HG03103 (cell line): ENCODE results near the gene ADD3.
A peak's percentile ranks its signal among the peaks of the same experiment; 100 is the strongest.
"Not testable (repeated sequence)": the region's sequence is repeated elsewhere in the genome, so short reads cannot be mapped to it uniquely, and the experiment has no call there.

ENCODE experiments used
- ATAC-seq: cut with Tn5 transposase; IDR thresholded peaks from one replicate; pipeline ENCODE4 v1.9.1; 2021; ENCODE audit warnings: low read depth; ENCODE audit not compliant: unreplicated experiment

ADD3 gene

DNA sequence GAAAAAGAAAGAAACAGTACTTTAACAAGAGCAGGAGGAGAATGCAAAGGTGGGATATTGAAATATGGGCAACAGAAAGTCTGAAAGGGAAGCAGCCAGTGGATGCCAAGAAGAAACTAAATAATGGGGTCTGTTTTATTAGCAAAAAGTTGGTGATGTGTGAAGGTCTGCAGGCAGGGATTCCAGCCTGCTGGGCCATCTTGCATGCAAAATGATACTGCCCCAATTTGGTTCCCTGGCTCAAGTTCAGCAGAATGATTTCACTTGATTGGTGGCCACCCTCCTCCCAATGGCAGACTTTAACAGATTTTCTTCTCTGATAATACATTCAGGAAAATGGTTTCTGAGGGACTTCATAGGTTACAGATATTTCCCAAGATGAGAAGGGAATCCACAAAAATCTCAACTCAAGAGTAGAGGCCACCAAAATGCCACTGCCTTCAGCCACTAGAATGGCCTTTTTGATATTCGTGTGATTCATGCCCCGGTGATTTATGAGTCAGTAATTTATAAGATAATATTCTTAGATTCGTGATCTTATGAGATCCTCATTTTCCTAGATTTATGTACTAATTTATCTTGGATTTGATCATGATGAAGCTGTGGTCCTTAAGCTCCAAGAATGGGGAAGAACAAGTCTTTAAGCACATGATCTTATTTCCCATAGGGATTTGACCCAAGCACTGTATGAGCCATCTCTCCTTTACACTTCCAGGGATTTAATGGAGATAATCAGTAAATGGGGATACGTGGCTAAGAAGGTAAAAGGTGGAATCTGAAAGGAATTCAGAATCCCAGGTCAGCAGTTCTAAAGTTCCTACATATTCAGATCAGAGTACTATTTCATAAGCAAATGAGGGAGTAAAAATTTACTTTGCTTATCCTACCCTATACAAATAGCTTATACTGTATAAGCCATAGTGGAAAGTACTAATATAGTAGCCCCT, 32.3 kb upstream of the ADD3 start:
- no peak for ATAC-seq

DNA sequence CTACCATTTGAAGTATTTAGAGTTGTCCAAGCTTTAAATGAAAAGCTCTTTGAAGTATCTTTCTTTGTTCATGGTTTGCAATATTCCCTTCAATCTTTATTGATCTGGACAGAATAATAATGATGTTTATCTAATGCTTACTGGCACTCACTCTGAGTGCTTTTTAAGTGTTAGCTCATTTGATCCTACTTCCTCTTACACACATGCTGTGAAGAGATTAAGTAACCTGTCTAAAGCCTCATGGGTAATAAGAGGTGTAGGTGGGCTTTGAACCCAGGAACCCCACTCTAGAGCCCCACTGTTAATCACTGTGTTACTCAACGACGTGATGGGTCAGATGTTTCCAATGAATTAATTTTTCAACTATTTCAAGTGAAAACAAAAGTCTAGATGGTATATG, 31.1 kb upstream of the ADD3 start:
- ATAC-seq, result no peak

DNA sequence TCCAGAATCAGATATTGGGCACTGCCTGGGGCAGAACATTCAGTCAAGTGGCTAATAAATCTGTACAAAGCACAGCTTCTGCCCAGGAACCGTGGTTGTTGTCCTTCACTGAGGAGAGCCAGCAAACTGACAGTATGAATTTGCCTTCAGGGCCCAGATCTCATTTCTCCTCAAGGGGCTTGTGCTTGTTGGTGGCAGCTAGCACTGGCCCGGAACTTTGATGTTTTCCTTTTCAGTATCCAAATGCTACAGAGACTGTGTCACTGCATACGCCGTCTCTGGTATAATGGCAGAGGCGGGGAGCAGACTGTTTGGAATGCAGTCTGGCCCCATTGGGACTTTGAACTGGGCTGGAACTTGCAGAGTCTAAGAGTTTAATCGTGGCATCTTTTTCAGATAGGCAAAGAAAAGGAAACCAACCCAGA, 30.4 kb upstream of the ADD3 start:
- ATAC-seq, result no peak

GRCh38 chr10:109978481-109978880, 29.3 kb upstream of the ADD3 start:
- no peak for ATAC-seq

- no peak for ATAC-seq
Observed at GRCh38 chr10:109979215-109979614, 28.6 kb upstream of the ADD3 start.

- no peak for ATAC-seq
Observed at GRCh38 chr10:109981650-109982049, 26.1 kb upstream of the ADD3 start.

GRCh38 chr10:109982123-109982522, 25.7 kb upstream of the ADD3 start:
- ATAC-seq, result no peak

GRCh38 chr10:109982812-109983211, 25.0 kb upstream of the ADD3 start:
- ATAC-seq, result no peak

- ATAC-seq, result no peak
Observed at GRCh38 chr10:109984013-109984412, 23.8 kb upstream of the ADD3 start.

GRCh38 chr10:109985768-109986167, 22.0 kb upstream of the ADD3 start:
- not testable (repeated sequence) for ATAC-seq

DNA sequence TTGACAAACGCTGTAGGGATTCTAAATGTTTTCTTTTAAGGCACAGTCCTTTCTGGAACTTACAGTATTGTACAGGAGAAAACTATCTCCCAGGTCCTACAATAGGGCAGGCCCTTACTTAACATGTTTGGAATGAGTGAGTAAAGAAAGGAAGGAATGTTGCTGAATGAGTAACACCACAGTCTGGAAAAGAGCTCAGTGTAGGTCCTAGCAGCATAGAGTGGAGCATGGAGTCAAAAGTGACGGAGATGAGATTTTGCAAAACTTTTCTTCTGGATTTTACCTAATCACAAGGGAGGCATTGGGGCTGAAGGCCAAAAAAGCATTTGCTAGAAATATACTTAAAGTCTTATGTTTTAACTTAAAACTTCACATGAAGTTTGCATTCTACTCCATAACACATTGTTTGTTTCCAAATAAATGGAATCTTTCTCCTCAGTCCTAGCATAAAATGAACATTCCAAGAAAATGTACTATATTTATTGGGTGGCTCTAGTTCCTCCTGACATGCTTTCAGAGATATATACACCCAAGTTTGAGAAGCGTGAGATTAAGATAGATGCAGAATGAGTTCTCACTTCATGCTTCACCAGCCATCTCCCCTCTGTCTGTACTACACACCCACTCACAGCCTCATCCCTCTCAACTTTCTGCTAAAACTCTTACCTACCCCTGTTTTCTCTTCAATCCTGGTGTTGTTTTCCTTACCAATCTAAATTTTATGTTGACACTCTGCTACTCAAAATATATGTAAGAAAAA, 20.2 kb upstream of the ADD3 start:
- no peak for ATAC-seq

DNA sequence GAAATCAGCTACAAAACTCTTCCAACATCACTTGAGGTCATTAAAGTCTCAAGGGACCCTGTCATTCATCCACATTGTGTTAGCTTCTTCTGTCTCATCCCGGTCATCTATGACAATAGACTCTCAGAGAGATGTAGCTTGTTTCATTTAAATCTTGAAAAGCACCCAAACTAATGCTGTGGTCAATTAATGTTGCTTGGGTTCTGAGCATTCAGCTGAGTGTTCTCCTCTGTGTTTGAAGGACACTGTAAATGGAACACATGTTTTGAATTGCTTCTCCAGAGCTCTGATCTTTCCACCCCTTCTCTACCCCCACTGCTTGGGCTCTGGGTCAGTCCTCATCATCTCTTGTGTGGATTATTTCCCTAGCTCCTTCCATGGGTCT, 19.6 kb upstream of the ADD3 start:
- ATAC-seq, result no peak

DNA sequence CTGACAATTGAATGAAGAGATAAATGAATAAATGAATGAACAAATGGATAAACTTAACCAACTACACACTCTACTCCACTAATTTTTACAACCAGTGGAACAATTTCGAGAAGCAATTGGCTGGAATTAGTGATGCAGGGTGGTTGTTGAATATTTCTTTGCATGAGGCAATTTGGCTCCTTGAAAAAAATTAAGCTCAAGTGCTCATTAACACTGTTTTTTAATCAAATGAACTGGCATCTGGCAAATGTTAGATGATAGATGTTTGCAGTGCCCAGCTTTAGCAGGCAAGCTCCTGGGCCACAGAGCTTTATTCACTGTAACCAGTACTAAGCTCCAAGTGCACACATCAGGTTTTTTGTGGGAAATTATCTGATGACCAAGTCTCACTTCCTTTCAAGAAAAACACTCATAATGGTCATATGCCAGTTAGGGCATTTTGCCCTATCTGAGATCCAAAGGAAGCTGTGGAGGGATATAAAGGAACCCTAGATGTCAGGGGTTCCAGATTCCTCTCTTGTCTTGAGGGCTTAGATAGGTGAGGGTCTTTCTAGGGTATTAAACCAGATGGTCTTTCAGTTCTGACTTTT, 16.4 kb upstream of the ADD3 start:
- no peak for ATAC-seq

DNA sequence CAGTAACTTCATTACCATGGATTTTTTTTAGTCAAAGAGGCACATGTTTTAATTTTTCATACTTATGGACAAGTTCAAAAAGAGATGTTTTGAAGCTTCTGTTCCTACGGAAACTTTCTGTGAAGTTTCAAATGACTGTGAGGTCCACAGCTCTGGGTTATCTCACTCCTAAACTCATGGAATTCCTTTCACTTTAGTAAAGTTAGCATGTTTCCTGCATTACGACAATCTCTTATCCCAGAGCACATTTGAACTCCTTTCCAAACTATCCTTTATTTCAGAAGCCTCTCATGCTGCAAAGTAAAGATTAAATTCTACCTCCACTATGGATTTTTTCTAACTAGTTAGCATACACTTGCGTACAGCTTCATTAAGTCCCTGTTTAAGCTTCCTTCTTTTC, 15.3 kb upstream of the ADD3 start:
- ATAC-seq, result no peak

- ATAC-seq, result no peak
Observed at GRCh38 chr10:109993551-109994330, 14.0 kb upstream of the ADD3 start.

GRCh38 chr10:109994711-109995577, 12.8 kb upstream of the ADD3 start:
- ATAC-seq, result no peak

- ATAC-seq, result no peak
Observed at GRCh38 chr10:109995595-109995994, 12.2 kb upstream of the ADD3 start.

DNA sequence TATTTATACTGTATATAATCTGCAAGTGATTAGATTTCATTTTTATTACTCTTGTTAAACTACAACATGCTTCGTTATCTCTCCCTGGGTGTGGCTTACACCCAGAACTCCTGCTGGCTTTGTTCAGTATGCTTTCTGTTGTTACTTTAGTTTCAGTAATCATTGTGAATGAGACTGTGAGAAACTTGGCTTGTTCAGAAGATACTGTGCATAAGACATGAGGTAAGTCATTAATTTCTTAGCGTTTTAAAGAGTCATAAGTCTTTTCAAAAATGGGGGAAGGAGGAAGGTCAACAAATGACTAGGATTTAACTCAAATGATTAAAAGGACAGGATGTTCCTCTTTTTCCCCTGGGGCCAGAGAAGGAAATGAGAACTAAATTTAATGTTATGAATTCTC, 11.6 kb upstream of the ADD3 start:
- peak; percentile 60 for ATAC-seq

- ATAC-seq, result peak; percentile 26
Observed at GRCh38 chr10:109996766-109997171, 11.0 kb upstream of the ADD3 start.

GRCh38 chr10:109997233-109997632, 10.6 kb upstream of the ADD3 start:
- no peak for ATAC-seq
